GM19463 (cell line): ENCODE data around the gene ITM2C.

Experiments
- ATAC-seq: cut with Tn5 transposase; IDR thresholded peaks from one replicate; pipeline ENCODE4 v1.9.1; 2021; ENCODE audit warnings: mild to moderate bottlenecking, moderate library complexity; ENCODE audit not compliant: unreplicated experiment

The ITM2C gene

DNA sequence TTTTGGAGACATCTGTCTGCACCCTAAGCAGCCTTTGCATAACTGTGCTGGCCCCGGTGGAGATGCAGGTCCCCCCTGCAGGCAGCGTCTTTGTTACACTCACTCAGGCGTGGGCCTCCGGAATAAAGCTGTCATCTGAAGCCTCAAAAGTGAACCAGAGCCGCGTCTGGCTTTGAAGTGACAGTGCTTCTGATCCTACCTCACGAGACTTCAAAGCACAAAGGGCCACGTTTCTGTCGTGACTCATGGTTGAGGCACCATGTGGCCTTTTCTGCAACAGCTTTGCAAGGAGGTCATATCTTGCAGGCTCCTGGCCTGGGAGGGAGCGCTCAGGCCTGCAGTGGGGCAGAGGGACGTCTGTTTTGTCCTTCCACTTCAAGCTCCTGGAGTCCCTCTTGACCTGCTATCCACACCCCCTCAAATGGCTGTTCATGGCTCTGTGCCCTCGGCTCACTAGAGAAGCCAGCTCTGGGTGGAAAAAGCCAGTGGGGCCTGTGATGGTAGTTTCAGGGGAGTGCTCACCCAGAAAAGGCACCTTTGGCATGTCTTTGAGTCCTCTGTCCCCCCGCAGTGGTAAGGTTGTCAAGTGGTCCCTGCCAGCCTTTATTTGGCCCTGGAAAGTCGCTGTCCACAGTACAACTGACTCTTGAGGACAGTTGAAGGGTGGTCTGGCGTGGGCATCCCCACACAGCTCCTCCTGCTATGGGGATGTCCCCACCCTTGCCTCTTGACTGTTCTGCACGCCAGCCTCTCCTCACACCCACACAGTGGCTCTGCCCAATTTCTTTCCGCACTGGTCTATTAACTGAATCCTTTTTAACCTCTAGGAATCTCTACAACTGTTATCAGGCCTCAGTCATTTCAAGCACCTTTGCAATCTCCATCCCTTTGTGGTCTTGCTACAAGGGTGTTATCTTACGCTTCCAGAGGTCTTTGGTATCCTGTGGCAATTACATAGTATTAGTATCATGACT is 41.0 kb downstream of the ITM2C start:
- no peak for ATAC-seq

DNA sequence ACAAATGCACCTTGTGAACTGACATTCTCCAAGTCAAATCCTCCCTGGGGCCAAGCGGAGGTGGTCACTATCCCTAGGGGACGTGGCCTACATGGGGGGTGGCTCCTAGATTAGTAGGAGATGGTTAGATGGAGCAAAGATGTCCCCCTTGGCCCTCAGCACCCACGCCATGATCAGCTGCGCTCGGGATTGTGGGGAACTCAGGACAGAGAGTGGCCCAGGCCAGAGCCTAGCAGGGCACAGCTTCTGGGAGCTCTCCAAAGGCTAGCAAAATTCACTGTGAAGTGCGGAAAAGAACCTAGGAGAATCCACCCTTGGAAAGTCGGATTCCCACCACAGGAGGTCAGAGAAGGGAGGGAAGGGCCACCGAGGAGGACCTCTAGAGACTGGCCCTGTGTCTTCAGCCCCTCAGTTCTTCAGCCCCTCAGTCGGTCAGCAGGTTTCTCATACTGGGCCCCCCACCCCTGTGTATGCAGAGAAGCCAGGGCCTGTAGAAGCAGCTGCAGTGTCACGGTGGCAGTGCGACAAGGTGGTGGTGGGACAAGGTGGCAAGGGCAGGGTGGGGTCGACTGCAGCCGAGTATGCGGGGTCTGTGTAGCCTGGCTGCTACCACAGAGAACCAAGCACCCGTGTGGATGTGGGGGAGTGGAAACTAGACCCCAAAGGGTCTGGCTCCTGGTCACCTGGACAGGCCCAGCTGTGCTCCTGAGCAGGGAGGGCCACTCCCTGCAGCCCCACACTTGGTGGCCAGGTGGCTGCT is 41.9 kb downstream of the ITM2C start:
- ATAC-seq: no peak

DNA sequence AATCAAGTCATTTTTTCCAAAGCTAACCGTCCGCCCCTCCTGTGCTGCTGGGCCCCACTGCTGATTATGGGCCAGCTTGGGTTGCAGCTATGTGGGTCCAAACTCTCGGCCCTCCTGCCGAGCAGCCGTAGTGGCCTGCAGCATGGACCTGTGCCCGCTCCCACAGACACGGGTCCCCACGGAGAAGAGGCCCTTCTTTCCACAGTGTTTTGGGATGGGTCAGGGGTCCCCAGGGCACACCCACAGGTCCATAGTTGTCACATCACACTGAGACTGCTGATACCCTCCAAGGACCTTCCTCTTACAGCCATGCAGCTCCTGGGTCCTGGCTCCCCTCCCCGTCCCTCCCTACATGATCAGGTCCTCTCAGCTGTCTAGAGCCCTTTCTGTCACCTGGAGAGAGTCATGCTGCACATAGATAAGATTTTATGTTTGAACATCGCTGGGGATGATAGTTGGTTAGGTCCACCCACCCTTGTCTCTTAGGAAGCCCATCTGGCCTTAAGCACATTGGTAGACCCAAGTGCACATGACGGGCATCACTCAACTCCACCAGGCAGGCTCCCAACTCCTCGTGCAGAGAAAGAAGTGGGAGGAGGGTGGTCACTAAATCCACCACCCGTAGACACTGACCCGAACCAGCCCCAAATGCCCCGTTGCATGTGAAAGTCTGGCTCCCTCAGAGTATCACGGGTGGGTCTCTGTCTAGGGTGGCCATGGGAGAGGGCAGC is 42.8 kb downstream of the ITM2C start:
- no peak for ATAC-seq

DNA sequence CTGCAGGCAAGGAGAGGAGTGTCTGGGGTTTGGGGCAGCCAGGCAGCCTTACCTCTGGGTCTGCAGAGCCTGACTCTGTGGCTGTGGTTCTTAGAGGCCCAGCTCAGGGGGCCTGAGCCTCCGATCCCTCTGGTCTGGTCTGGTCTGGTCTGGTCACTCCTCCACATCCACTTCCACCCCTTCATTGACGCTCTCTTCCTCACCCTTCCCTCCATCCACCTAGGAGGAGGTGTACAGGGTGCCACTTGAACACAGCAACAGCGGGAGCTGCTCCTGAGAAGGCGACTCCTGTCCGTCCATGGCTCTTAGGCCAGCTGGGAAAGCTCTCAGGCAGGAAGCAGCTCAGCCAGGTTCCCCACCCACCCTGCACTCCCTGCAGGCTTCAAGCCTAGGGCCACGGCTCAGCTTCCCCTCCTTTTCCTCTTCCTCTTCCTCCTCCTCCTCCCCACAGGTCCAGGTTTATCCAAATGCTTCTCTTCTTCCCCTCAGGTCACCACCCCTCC is 43.4 kb downstream of the ITM2C start:
- no peak for ATAC-seq

DNA sequence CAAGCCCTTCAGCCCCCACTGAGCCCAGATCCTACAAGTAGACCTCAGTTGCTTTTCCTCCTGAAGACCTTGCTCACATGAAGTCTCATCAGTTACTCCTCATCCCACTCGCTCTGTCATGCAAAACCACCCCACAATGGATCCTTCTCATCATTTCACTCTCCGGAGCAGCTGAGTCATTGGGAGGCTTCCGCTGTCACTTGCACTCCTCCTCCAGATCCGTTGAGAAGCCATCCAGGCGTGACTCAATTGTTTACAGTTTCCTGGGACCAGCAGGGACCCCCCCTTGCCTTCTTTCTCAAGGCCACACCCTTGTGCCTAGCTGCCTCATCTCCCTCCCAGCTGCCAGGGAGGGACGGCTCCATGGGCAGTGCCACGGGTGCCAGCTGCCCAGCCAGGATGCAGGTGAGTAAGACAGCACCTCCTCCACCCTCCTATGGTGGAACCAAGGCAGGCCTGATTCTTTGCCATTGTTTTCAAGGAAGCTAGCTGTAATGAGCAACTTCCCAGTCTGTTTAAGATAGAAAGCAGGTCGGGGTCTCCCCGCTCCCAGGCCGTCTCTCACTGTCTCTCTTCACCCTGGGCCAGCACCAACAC is 44.0 kb downstream of the ITM2C start:
- peak; percentile 66 for ATAC-seq

DNA sequence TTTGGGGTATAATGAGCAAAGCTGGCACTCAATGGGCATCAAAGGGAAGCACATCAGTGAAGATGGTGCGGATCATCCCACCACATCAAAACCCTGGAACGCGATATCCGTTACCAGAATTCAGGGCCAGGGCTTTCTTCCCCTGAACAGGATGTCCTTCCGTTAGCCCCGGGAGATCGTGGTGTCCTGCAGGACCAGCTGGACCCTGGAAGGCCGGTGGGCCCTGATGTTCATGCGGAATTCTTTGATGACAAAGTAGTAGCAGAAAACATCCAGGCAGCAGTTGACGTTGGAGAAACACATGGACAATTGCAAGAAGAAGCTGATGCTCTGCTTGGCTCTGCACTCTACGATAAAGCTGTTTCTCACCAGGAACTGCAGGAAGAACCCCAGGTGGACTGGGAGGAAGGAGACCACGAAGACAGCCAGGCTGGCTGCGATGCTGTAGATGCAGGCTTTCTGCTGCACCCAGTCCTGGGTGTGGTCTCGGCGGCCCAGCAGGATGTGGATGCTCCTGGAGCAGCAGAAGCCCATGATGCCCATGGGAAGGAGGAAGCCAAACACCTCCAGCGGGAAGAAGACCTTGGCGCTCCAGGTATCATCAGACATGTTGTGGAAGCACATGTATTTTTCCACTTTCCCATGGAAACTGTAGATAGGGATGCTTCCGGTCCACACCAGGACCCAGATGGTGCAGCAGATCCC is 45.3 kb downstream of the ITM2C start:
- ATAC-seq: no peak

DNA sequence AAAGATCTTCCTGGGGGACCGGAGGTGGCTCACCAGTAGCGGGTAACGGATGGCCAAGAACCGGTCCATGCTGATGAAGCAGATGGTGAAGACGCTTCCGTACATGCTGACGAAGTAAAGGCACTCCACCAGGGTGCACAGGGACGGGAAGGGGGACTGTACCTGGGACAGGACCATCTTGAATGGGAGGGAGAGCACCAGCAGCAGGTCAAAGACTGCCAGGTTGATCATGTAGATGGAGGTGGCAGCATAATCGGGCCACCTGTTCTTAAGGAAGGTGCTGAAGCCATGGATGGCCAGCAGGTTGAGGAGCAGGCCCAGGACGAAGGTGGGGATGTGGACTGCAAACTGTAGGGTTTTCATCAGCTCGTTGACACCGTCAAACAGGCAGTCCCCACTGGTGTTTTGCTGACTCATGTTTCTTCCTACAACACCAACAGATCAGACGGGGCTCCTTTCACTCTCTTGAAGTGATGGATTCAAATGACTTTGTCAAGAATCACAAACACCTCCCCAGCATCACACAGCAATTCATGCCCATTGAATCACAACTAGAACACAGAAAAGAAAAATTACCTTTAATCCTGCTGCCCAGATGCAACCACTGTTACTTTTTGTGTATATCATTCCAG is 45.9 kb downstream of the ITM2C start:
- no peak for ATAC-seq

DNA sequence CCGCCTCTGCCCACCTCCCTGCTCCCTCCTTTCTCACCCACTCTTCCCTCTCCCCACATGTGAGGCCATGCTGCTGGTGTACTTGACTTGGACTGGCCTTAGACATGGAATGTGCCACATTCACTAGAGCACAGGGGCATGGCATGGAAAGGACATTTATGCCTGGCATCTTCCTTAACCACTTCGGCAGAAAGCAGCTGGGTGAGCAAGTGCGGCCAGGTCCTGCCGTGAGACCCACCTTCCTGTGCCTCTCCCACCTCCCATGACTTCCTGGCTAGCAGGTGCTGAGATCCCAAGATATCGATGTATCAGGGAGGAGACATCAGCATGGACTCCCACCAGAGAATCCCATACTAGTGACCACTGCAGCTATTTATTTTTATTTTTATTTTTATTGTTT is 47.3 kb downstream of the ITM2C start:
- ATAC-seq: no peak

DNA sequence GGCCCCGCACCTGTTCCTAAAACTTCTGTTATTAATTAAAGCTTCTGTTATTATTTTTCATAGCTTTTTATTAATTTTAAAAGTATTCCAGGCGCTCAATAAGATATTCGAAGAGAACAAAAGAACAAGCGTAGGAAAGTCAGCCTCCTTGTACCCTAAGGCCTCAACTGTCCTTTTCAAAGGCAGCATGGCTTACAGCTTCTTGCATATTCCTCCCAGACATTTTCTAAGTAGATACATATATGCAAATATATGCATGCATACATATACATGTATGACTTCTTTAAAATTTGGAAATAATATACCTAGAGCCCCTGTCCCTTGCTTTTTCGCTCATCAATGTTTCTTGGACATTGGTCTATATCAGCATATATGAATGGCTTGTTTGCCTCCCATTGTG is 48.0 kb downstream of the ITM2C start:
- no peak for ATAC-seq

DNA sequence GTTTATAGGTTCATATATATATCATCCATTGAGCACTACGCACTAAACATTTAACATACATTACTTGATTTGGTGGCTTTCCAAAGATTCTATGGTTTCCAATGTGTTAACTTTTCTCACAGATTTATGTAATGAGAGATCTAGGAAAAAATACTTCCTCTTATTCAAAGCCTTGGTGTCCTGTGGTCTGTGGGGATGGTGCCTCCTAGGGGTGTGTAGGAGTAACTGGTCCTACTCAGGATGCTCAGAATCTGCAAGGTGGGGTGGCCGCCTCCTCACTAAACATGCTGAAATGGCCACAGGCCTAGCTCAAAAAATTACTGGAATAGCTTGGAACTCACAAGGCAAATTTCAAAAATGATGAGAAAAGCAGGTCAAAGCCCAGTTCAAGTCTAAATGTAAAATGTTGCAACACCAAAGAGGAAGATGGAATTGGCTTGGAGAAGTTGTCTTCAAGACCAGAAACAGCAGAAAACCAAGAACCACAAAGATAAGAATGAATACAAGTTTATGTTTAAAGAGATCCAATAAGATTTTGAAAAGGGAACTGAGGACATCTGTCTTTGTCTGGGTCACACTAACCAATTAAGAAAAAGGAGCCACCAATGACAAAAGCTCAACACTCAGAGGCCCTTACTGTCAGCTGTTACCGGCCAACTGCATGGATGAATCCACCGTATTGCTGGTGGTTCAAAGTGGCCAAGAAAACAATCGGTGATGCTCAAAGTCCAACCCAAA is 48.8 kb downstream of the ITM2C start:
- no peak for ATAC-seq

DNA sequence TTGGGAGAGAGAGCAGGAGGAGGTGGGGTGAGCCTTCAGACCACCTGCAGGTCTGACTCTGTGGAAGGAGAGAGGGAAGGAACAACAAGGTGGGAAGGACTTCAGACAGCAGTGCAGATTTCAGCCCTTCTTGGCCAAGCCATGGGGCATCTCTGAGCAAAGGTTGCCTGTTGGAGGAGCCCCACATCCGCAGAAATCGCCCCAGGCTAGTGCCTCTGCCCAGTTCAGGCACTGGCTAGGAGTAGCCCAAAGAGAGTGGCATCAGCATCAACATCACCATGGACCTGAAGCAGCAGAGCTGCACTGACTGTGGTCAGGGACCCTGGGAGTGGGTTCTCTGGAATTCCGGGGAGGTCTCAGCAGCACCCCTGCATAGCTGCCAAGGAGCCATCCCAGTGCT is 50.1 kb downstream of the ITM2C start:
- no peak for ATAC-seq

DNA sequence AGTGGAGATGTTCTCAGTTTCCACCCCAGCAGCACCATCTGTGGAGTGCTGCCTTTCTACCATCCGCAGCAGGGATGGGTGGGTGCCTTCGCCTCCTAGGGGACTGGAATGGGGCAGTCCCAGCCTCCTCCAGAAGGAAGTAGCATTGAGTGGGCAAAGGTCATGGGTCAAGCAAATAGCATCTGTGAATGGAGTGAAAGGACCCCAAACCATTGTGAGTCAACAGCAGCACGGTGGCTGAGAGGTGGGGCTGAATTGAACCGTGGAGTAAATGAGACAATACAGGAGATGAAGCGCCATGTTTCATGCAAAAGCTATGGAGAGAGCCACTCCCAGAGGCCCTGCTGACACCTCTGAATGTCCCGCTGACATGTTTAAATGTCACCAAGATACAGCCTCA is 50.6 kb downstream of the ITM2C start:
- ATAC-seq: no peak

DNA sequence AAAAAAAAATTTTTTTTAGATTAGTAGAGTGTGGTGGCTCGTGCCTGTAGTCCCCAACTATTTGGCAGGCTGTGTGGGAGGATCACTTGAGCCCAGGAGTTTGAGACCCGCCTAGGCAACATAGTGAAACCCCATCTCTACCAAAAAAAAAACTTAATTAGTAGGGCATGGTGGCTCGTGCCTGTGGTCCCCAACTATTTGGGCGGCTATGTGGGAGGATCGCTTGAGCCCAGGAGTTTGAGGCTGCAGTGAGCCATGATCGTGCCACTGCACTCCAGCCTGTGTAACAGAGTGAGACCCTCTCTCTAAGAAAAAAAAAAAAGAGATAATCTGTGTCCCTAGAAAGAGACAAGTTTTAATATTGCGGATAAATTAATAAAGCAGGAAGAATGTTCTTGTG is 51.5 kb downstream of the ITM2C start:
- no peak for ATAC-seq

DNA sequence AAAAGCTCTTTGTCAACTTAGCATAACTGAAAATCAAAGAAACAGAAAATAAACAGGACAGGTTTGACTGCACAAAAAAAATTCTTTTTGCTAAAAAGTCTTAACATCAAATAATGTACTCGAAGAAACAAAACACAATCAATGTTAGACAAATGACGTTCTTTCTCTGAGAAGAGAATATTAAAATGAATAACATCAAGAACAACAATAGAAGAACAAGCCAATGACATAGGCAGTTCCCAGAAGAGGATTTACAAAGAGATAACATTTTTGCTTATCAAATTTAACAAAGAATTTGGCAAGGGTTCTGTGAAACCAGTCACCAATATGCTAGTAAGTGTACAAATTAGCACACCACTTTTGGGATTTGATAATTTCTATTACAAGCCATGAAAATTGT is 54.5 kb downstream of the ITM2C start:
- ATAC-seq: no peak

DNA sequence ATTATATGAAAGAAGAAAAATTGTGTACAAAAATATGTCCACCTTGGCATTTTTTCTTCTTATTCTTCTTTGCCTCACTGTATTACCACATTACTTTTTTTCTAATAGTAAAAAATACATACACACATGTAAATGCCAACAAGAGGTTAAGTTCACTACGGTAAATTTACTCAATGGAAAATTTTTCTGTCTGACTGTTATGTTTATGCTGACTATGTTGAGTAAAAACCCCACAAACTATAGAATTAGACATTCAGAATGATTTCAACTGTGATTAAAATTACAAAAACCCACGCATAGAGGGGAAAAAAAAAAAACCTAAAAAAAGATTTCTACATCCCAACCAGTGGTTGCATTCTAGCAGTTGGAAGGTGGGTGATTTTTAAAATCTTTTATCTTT is 54.9 kb downstream of the ITM2C start:
- no peak for ATAC-seq

DNA sequence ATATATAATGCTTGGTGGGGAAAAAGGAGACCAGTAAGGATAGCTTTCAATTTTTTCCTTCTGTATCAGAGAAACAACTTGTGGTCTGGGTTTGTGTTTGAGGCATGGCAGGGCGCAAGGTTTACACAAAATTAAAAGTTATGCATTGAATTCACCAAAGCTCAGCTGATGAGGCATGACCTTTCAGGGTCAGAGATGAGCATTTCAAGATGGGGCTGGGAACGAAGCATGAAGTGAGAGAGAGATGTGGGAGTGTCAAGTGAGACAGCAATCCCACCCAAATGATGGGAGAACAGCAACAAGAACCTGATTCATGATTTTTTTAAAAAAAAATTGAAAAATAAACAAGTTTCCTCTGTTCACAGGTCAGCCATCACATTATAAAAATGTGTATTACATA is 55.4 kb downstream of the ITM2C start:
- ATAC-seq: no peak

DNA sequence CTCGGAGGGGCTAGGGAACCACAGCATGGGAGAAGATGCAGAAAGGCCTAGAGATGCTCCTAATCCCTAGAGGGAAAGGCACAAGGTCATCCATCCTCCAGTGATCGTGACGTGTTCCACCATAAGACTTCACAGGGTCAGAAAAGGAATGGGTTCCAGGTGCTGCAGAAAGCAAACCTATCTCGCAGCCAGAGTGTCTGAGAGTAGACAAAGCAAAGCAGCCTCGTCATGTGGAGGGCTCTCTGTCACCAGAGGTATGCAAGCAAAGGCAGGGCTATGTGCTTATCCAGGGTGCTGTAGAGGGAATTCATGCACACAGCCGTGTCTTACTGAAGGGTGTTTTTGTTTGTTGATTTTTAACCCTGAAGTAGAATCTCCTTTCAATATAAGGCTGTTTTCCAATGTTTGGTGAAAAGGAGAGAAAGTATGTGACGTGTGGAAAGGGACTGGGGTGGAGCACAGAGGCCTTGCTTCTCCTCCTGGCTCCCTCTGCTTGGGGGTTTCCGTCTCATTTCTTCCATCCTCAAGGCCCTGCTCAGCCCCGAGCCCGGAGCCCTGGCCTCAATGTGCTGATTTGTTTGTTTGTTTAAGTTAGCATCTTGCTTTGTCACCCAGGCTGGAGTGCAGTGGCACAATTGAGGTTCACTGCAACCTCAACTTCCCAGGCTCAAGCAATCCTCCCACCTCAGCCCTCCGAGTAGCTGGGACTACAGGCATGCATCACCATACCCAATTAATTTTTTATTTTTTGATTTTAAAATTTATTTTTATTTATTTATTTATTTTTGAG is 57.3 kb downstream of the ITM2C start:
- no peak for ATAC-seq
